Nephron (organoid): ENCODE measurements around the gene DYNC1LI1.

Source experiments
- H3K27ac Mint-ChIP-seq, 3 experiments: 2 replicates each; pipeline ENCODE4 v1.8.0; 2020; ENCODE audit warnings: mixed read lengths in 3 of 3, mild to moderate bottlenecking in 2 of 3, moderate library complexity in 1 of 3
- H3K27me3 Mint-ChIP-seq: 2 replicates; pipeline ENCODE4 v1.8.0; 2021; ENCODE audit warnings: low read depth, mild to moderate bottlenecking, moderate library complexity, mixed read lengths
- H3K36me3 Mint-ChIP-seq: 2 replicates; pipeline ENCODE4 v1.8.0; 2020; ENCODE audit warnings: low read depth, mixed read lengths
- H3K4me1 Mint-ChIP-seq: 2 replicates; pipeline ENCODE4 v1.8.0; 2020; ENCODE audit warnings: mixed read lengths
- H3K4me3 Mint-ChIP-seq, 3 experiments: 2 replicates each; pipeline ENCODE4 v1.8.0; 2020; ENCODE audit warnings: mild to moderate bottlenecking in 3 of 3, mixed read lengths in 3 of 3, moderate library complexity in 2 of 3
- H3K9me3 Mint-ChIP-seq: 2 replicates; pipeline ENCODE4 v1.8.0; 2020; ENCODE audit warnings: mixed read lengths
- CTCF ChIP-seq, 3 experiments: fragments of 200-600 bp; sonication (generic); IDR thresholded peaks; one replicate each; pipeline ENCODE4 v1.5.0; 2021; ENCODE audit warnings: antibody characterized with exemption in 3 of 3; ENCODE audit not compliant: unreplicated experiment in 3 of 3

Gene DYNC1LI1

GRCh38 chr3:32612547-32612946 is 41.9 kb upstream of the DYNC1LI1 start:
- H3K9me3 Mint-ChIP-seq: no peaks in the 10 kb centered on the region
- H3K36me3 Mint-ChIP-seq: no peaks in the 10 kb centered on the region
- H3K27ac Mint-ChIP-seq: no peak overlapping the region
- H3K27me3 Mint-ChIP-seq: no peaks in the 10 kb centered on the region
- TF ChIP-seq CTCF (IDR thresholded peaks at IDR 0.05; ENCODE audit: unreplicated experiment in 3 of 3): no peak
- no peaks in the 10 kb centered on the region for H3K4me1 Mint-ChIP-seq
- no peak overlapping the region for H3K4me3 Mint-ChIP-seq

DNA sequence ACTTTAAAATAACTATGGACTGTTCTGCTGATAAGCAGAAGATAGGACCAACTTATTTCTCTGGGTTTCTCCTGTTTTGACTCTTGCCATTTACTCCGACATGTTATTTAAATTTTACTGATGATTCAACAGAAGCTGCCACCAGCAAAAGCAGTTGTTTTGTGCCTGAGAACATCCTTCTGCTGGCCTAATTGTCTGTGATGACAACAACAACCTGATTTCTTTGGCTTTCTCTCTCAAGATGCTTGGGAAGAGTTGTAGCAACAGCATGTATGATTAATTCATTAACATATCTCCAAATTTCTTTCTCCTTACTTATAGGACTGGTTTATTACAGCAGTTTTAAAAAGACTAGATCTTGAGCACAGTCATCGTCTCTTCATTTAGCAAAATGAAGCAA is 36.9 kb upstream of the DYNC1LI1 start:
- Mint-ChIP-seq H3K27me3 (no peaks in the 10 kb centered on the region), H3K4me1 (no peaks in the 10 kb centered on the region), H3K9me3 (no peaks in the 10 kb centered on the region), H3K36me3 (no peaks in the 10 kb centered on the region), H3K4me3 (no peak overlapping the region), H3K27ac (no peak overlapping the region)
- no peak for TF ChIP-seq CTCF (IDR thresholded peaks at IDR 0.05; ENCODE audit: unreplicated experiment in 3 of 3)

DNA sequence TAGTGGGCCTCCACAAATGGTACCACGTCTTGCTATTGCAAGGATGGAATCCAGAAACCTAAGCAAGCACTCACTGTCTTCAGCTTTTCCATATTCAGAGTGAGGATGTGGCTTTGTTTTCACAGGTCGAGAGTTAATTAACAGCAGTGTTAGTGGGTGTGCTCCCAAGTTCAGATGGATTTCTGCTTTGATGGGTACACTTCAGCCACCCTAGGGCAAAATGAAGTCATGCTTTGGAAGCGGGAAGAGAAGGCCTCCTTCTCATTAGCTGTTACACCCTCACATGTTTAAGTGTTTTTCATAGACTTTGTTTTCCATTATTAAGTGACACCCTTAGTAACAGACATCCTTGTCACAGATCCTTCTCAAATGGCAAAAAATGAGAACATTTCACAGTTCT is 36.3 kb upstream of the DYNC1LI1 start:
- Mint-ChIP-seq H3K4me3 (no peak overlapping the region), H3K36me3 (no peaks in the 10 kb centered on the region), H3K27ac (no peak overlapping the region), H3K27me3 (no peaks in the 10 kb centered on the region), H3K4me1 (peaks cover under 1% of the 10 kb centered on the region), H3K9me3 (no peaks in the 10 kb centered on the region)
- TF ChIP-seq CTCF (IDR thresholded peaks at IDR 0.05; ENCODE audit: unreplicated experiment in 3 of 3): no peak

DNA sequence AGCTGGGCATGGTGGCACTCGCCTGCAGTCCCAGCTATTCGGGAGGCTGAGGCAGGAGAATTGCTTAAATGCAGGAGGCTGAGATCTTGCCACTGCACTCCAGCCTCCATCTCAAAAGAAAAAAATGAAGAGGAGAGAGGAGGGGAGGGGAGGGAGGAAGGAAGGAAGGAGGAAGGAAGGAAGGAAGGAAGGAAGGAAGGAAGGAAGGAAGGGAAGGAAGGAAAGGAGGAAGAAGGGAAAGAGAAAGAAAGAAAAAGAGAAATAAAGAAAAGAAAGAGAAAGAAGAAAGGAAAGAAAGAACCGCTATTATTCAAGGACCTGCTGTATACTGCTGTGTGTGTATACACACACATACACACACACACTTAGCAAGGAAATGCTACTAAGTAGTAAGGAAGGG is 35.6 kb upstream of the DYNC1LI1 start:
- H3K27me3 Mint-ChIP-seq: no peaks in the 10 kb centered on the region
- no peak for TF ChIP-seq CTCF (IDR thresholded peaks at IDR 0.05; ENCODE audit: unreplicated experiment in 3 of 3)
- no peaks in the 10 kb centered on the region for H3K9me3 Mint-ChIP-seq
- no peaks in the 10 kb centered on the region for H3K36me3 Mint-ChIP-seq
- no peak overlapping the region for H3K27ac Mint-ChIP-seq
- no peak overlapping the region for H3K4me3 Mint-ChIP-seq
- H3K4me1 Mint-ChIP-seq: peaks cover 6% of the 10 kb centered on the region

- H3K36me3 Mint-ChIP-seq: no peaks in the 10 kb centered on the region
- no peak overlapping the region for H3K4me3 Mint-ChIP-seq
Measured at GRCh38 chr3:32603064-32603463, 32.4 kb upstream of the DYNC1LI1 start.

More at GRCh38 chr3:32603064-32603463, 32.4 kb upstream of the DYNC1LI1 start:
- no peak for TF ChIP-seq CTCF (IDR thresholded peaks at IDR 0.05; ENCODE audit: unreplicated experiment in 3 of 3)
- Mint-ChIP-seq H3K9me3 (no peaks in the 10 kb centered on the region), H3K27ac (no peak overlapping the region), H3K27me3 (no peaks in the 10 kb centered on the region), H3K4me1 (peaks cover 6% of the 10 kb centered on the region)
